IPS-NIHi7 (cell line): ENCODE data around the gene OR14A16.

Source experiments
- DNase-seq: peaks from one replicate; pipeline ENCODE4 v3.0.0; 2012; ENCODE audit warnings: mixed read lengths; ENCODE audit errors: extremely low spot score

The OR14A16 gene, protein sequence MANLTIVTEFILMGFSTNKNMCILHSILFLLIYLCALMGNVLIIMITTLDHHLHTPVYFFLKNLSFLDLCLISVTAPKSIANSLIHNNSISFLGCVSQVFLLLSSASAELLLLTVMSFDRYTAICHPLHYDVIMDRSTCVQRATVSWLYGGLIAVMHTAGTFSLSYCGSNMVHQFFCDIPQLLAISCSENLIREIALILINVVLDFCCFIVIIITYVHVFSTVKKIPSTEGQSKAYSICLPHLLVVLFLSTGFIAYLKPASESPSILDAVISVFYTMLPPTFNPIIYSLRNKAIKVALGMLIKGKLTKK

DNA sequence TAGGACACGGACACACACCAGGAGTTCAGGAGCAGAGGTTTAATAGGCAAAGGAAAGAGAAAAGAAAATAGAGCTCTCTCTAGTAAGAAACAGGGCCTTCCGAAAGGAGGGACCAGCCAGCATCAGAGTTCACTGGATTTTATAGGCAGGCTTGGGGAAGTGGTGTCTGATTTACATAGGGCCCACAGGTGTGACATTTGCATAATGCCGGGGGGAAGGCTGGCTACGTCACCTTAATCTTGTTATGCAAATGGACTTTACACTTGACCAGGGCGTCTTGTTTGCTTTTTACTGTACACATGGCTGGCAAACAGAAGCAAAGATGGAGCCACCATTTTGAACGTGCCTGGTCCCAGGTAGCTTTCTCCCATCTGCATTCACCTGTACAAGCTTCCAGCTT is at the start of gene OR14A16:
OR14A16 (minus strand) TSS at position 97 of the 400 bp plus-strand sequence. CDS start 8,390 bp downstream, outside the sequence.
- DNase-seq, result no peak

DNA sequence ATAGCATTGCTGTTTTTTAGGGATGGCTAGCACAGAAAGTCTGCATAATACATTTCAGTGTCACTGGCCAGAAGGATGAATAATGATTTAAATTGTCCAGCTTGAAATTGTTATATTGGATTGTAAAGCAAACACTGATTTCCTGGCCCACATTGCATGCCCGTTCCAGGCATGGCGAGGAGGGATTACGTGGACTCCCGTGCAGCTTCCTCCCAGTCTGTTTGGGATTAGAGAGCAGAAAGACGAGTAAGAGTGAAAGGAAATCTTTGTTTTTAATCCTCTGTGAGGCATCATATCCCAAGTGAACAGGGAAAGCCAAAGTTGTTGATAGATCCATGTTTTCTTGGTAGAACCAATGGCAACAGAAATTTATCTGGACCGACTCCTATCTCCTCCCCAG is 41.5 kb upstream of the OR14A16 start:
- DNase-seq, result no peak

DNA sequence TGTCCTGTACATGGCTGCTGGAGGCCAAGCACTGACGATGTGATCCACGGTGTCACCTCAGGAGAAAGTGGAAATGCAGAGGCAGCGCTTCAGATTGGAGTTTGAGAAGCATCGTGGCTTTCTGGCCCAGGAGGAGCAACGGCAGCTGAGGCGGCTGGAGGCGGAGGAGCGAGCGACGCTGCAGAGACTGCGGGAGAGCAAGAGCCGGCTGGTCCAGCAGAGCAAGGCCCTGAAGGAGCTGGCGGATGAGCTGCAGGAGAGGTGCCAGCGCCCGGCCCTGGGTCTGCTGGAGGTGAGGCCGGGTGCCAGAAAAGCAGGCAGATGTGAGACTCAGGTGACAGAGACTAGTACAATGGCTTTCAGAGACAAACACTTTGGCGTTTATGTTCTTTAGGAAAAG is 40.7 kb upstream of the OR14A16 start:
- DNase-seq, result no peak

DNA sequence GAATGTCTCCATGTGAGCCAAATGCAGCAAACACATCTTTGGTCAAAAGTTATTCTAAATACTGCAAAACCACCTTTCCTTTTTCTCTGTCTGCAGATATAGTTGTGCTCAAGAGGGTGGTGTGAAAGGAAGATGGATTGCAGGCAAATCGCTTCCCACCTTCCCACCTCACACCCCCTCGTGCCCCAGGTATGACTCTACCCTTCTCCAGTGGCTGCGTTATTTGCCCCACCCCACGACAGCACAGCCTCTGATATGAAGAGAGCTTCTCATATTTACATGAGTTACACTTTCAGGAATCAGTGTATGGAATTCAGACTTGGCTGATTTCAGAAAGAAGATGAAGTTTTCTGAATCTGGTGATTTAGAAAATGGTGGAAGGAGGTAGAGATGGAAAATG is 38.8 kb upstream of the OR14A16 start:
- DNase-seq, result no peak

DNA sequence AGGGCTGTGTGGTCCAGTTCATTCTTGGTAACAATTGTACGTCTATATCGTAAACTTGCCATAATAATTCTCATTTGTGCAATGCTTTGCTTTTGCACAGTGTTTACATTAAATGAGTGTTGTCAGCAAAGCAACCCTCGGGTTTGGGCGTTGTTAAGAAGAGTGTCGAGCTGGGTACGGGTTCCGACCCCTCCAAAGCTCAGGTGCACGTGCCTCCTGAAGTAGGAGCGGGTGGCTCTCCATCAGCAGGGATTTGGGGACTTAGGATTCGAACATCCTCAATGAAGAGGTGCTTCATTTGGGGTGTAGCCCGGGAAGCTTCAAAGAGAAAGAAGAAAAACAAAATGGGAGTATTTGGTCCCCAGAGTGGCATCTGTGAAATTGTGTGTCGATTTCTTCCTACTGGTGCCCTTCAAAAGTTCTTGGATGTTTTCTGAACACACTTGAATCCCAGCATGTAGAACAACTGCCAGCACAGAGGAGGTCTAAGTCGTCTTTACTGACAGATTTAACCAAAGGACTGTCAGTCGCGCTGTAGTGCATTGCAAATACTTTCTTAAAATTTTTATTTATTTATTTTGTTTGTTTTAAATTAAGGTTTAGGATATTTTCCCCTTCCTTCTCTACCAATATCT is 34.2 kb upstream of the OR14A16 start:
- no peak for DNase-seq

DNA sequence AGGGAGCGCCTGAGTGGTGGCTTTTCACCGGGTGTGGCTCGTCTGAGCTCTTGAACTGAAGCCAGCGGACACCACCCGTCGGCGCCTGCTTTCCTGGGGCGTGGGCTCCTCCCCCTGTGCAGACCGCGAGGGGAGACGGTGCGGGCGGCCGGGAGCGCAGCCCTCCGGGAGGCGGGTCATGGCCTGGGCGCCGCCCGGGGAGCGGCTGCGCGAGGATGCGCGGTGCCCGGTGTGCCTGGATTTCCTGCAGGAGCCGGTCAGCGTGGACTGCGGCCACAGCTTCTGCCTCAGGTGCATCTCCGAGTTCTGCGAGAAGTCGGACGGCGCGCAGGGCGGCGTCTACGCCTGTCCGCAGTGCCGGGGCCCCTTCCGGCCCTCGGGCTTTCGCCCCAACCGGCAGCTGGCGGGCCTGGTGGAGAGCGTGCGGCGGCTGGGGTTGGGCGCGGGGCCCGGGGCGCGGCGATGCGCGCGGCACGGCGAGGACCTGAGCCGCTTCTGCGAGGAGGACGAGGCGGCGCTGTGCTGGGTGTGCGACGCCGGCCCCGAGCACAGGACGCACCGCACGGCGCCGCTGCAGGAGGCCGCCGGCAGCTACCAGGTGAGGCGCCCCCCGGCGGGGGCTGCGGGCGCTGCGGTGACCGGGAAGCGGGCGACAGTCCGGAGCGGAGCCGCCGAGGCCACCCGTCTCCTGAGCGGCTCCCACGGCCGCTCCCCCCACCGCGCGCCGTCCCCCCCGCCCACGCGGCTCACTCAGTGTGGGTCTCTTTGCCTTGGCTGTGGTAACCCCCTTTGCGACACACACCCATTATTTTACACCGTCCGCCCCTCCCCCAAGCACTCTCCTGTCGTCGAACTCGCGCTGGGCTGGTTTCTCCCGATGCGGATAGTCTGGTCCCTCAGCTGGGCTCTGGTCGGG is 33.4 kb upstream of the OR14A16 start, which contains the start of gene TRIM58:
TRIM58 (plus strand) TSS at position 119 of the 916 bp plus-strand sequence; CDS start at position 179, 60 bp downstream.
- peak; percentile 22 for DNase-seq

DNA sequence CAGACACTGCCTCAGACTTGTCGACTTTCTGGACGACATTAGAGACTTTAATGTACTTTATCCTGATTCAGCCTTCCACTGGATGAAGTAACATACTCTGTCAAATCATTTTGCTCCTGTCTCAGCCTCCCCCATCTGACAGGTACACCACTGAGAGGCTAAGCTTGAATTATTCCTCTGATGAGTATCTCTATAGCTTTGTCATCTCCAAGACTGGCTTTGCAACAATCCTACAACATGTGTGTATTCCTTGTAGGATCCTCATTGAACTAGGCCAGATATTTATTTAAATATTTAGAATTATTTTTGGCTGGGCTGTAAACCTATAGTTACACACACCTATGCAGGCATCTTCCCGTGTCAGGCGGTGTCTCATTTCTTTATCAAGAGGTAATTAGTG is 32.0 kb upstream of the OR14A16 start:
- no peak for DNase-seq

DNA sequence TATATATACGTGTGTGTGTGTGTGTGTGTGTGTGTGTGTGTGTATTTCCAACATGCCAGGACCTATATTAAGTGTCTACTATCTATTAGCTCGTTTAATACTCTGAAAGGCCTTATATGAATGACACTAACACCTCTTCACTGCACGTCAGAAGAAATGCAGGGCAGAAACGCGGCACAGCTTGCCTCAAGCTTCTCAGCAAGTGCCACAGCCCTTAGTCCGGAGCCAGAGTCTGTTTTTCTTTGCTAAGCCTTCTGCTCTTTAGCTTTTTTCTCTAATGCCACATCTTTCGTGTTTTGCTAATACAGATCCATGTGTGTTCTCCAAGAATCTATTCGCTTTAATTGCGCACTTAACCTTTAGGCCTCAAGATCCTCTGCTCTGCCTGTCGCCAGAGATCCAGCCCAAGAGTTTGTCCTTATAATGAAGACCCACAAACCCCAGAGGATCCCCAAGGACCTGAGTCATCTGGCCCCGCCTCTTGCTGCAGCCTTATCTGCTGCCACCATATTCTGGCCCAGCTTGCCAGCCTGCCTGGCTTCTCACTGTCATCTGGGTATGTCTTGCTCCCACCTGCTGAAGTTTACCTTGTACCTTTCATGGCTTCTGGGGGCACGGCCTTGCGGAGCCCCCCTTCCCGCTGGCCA is 31.1 kb upstream of the OR14A16 start:
- no peak for DNase-seq

DNA sequence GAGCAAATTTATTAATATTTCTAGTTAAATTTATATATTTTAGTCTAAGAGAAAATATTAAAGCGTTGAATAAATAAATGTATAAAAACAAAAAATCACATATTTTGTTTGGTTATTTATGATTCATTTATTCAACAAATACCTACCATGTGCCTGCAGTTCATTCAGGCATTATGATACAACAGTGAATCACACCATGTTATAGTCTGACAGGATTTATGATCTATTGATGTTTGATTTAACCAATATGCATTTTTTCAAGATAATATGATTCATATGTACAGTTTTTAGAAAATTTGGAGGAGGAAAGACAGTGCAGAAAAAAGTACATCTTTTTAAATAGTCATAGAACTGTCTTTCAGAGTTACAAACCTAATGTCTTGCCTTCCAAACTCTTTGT is 25.7 kb upstream of the OR14A16 start:
- DNase-seq, result no peak

DNA sequence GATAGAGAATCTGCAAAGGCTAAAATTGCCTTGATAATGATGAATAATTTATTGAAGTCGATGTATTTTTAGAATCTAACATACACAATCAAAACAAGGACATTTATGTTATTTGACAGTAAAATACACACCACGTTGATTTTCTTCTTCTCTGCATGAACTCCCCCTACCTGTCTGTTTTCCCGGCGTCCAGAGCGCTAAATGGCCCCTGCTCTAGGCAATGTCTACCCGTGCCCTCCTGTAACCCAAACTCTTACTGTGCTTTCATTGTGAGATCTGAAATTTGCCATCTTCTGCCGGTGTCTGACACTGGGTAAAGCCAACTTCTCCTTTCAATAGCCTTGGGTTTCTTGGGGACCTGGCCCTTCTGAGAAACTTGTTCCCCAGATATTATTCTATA is 24.4 kb upstream of the OR14A16 start:
- DNase-seq, result no peak

DNA sequence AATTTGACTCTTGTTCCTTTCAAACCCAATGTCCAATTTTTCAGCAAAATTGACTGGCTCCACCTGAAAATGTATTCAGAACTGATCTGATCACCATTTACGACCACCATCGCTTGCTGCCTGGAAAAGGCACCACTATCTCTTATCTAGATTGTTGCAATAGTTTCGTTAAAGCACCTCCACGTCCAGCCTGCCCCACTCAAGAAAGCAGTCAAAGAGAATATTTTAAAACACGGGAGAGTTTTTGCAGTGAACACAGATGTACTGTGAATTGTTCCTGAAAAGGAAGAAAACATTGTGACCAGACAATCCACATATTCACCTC is 21.7 kb upstream of the OR14A16 start:
- DNase-seq, result no peak

DNA sequence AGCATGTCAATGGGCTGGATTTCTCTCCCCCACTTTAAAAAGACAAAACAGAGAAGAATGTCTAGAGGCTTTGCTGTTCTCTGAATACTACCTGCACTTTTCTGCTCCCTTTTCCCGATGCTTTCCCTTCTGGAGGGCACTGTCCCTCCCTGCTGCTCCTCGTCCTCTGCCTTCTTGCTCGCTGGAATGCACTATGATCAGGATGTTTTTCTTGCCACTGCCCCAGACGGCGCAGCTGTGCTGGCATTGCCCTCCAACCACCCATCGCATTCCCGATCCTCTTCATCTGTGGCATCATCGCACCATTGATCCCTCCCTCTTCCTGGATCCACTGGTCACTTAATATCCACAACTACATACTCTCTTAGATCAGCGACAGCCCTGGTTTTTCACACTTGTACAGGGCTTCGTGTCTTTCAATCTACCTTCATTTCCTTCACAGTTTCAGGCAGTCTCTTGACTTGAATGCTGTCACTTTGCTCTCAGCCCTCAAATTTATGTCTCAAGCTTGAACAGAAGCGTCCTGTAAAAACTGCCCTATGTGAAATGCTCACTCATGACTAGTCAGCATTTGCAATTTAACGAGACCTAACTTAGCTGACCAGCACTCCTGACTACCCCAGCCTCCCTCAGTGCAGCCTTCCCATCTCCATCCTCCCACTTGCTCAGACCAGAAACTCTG is 21.2 kb upstream of the OR14A16 start:
- no peak for DNase-seq

DNA sequence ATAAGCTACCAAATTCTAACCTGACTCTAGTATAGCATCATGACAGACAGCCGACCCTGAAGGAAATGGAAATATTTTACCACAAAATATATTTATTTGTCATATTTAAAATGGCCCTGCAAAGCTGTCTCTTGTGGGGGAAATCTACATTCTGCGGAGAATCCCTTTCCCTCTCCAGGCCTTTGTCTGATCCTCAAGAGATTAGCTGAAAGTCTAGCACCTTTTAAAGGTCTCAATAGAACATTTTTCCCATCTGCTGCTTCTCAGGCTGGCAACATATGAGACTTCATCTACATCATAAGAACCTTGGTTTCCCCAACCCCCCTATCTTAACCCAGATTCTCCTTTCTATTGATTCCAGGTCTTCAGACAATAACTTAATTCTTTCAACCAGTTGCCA is 19.5 kb upstream of the OR14A16 start:
- no peak for DNase-seq

DNA sequence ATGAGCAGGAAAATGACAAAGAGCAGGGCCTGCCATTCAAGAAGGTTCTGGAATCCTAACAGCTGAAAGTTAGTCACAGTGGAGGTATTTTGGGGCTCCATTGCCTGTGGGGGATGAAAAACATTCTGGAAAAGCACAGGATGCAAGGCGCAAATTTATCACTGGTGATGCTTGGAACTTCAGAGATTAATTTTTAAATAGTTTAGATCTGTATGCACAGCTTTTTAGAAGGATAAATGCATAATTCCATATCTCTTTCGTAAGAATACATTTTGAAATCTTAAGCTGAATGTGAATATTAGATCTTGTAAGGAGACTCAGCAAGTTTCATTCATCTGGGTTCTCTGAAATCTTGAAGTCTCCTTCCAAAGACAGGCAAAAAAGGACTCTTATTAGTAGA is 17.9 kb upstream of the OR14A16 start, which contains the start of gene OR11L1:
OR11L1 (minus strand) TSS at position 101 of the 400 bp plus-strand sequence; CDS start at position 101, 0 bp downstream.
- no peak for DNase-seq

DNA sequence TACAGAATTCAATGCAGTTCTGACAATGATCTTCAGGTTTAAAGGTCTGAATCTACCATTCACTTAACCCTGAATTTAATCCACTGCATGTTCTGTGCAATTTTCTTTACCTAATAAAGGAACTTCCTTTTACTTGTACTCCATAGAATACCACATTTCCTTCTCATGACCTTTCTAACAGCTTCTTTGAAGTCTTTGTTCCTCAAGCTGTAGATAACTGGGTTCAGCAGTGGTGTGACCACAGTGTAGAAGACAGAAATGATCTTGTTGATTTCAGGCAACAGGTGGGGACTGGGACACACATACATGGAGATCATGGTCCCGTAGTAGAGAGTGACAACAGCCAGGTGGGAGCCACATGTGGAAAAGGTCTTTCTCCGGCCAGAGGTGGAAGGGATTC is 16.9 kb upstream of the OR14A16 start:
- DNase-seq, result no peak

DNA sequence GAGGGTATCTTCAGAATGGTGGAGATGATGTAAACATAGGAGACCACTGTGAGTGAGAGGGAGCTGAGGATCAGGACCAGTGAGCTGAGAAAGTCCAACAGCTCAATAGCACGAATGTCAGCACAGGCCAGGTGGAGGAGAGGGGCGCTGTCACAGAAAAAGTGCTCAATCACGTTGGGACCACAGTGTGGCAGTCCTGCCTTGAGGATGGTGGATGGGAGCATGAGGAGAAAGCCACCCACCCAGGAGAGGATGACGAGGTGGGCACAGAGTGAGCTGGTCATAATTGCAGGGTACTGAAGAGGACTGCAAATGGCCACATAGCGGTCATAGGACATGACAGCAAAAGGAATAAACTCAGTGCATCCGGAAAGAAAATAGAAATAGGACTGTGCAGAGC is 9.7 kb upstream of the OR14A16 start:
- DNase-seq, result no peak

DNA sequence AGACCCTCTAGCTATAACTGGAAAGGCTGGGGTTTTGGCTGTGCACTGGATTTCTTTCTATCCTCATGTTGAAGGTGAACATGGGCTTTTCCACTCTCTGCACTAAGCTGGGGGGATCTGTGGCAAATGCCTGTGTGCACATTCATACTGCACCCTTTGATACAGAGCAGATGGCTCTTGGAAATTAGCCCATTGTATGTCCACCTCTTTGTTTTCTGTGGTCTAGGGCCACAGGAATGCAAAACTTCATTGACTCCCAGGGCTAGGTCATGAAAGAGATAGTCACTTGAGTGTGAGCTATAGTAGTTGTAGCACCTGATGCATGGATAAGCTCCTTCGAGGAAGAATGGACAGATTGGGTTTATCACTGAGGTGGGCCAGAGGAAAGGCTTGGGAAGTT is 5.7 kb upstream of the OR14A16 start:
- no peak for DNase-seq

DNA sequence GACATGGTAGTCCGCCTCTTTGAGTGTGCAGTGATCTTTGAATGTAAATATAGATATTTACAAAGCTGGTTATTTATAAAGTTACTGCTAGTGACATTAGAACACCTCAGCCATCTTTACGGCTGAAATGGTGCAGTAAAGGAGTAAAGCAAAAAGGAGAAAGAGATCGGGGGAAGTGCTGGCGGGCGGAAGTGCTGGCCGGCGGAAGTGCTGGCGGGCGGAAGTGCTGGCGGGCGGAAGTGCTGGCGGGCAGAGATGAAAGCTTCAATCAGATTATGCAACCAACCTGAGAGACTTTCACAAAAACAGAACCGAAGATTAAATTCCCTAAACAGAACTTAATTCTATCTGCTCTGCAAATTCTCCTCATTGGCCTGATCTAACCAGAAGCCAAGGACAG is 1.4 kb upstream of the OR14A16 start:
- no peak for DNase-seq

DNA sequence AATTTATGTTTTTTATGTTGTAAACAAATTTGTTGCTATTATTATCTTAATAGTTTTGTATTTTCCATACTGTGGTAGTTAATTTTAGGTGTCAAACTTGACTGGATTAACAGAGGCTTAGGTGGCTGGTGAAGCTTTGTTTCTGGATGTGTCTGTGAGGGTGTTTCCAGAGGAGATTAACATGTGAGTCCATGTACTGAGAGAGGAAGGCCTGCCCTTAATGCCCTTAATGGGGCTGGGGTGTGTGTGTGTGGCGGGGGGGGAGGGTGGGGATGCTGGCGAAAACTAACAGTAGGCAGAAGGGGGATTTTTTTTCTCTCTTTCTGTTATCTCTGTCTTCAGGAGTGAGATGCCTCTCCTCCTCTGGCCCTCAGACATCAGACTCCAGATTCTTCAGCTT is 1.9 kb downstream of the OR14A16 start:
- DNase-seq, result no peak

DNA sequence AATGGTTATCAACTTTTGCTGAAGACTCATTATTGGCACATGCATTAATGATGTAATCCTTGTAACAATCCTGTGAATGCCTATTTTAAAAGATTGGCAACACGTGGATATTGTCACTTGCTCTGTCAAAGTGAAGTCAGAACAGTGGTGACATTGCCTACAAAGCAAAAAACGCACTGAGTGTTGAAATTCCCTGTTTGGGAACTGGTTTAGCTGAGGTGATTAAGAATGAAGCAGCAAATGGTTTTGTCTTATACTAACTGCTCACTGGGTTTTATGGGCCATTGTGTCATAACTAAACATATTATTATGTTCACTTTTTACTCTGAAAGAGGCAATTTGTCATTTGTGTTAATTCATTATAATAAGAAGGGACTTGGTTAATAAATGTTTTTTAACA is 11.3 kb downstream of the OR14A16 start:
- no peak for DNase-seq

DNA sequence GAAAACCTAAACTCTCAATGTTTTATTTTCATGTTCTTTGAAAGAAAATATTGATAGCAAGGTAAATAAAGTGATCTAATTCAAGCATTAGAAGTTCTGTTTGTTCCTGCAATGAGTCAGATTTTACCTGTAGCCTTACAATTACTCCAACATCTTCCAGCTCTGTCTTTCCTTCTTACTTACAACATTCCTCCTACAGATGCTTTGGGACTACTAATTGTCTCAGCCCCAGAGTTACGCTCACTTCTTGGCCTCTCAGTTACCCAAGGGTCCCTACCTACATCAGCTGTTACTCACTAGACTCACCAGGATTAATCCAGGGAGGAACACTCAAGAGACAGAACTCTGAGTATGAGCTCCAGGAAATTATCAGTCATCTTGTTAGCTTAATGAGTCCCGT is 26.4 kb downstream of the OR14A16 start:
- DNase-seq, result no peak
